ENCODE data around the gene MINDY1. TPM values are rescaled to one million over a fixed set of nuclear protein-coding genes. Genes with fewer than 3 reads are reported as not detected.

The MINDY1 gene
- total RNA-seq, 2 experiments from 2014 or later, result 8.5 to 13.8 TPM

DNA sequence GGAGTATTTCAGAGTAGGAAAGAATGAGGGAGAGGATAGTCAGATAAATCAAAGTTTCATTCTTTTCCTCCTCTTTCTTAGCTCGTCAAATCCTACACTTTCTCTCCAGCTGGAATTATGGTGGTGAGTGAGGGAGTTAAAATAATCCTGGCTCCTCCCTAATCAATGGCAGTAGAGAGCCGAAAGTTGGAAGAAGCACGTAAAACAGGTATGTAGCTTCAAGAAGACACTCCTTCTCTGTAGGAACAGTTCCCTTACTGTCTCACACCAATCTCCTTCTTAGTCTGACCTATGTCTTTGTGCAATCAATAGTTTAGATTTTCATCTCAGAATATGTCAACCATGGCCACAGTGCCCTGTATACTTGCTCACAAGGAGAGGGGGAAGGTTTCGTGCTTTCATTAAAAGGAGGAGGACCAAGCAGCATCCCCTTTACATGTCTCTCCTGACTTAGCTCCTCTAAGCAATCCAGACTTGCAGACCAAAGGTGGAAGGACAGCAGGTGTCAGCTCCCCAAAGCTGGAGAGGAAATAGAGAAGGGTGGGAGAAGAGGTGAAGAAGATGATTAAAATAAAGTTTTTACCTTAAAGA, 878 bp downstream of the MINDY1 start:
- H2AFZ ChIP-seq (ENCODE audit: low read length), result peak overlapping the region; percentile 92; the same call in 1 of the 2 replicates
- no TSS peak for BruUV-seq (replicated peaks)

GRCh38 chr1:151003180-151003579, 3.5 kb downstream of the MINDY1 start:
- Histone ChIP-seq H3K4me1 (ENCODE audit: insufficient read depth, low read length, poor library complexity, severe bottlenecking) (peaks cover 52% of the 10 kb centered on the region), H3K27ac (ENCODE audit: low read depth, low read length, poor library complexity, severe bottlenecking) (no peak overlapping the region), H3K9me3 (ENCODE audit: low read length) (no peaks in the 10 kb centered on the region), H3K4me3 (ENCODE audit: low read depth, low read length, poor library complexity, severe bottlenecking) (no peak overlapping the region), H4K20me1 (ENCODE audit: insufficient read depth, low read length) (no peaks in the 10 kb centered on the region), H3K9me2 (ENCODE audit: insufficient read depth, low read length) (no peaks in the 10 kb centered on the region), H2AFZ (ENCODE audit: low read length) (no peak overlapping the region), H3K36me3 (ENCODE audit: insufficient read depth, low read length) (no peaks in the 10 kb centered on the region), H3K79me2 (ENCODE audit: insufficient read depth, low read depth, low read length) (no peaks in the 10 kb centered on the region), H3K4me2 (ENCODE audit: low read length) (peak overlapping the region; percentile 46)
- TF ChIP-seq CTCF (conservative IDR thresholded peaks at IDR 0.05; ENCODE audit: low read length) (no peak), EZH2phosphoT487 (IDR thresholded peaks at IDR 0.05; ENCODE audit: borderline replicate concordance, low read depth, low read length) (no peak)
- DNase-seq (ENCODE audit: low spot score), result no peak
- ChIA-PET CTCF (ENCODE audit: unreplicated experiment) (interaction anchor here (1.4 kb wide), 1 partner anchor 186 kb away, joined by 3 read pairs; the partner anchor contains the start of gene VPS72), POLR2A (no interaction called here)
- no TSS peak for BruUV-seq (replicated peaks)
- intact Hi-C loops (cut with micrococcal nuclease; ENCODE audit: unreplicated experiment), result no loop called here

More for the DNA sequence above, 878 bp downstream of the MINDY1 start:
- Histone ChIP-seq H3K36me3 (ENCODE audit: insufficient read depth, low read length) (no peaks in the 10 kb centered on the region), H3K27ac (ENCODE audit: low read depth, low read length, poor library complexity, severe bottlenecking) (peak overlapping the region; percentile 46), H3K9me3 (ENCODE audit: low read length) (no peaks in the 10 kb centered on the region), H3K79me2 (ENCODE audit: insufficient read depth, low read depth, low read length) (peaks cover 17% of the 10 kb centered on the region; the same call in 1 of the 2 replicates), H3K4me2 (ENCODE audit: low read length) (peak overlapping the region; percentile 89), H3K4me1 (ENCODE audit: insufficient read depth, low read length, poor library complexity, severe bottlenecking) (peaks cover 61% of the 10 kb centered on the region), H3K9me2 (ENCODE audit: insufficient read depth, low read length) (no peaks in the 10 kb centered on the region), H3K4me3 (ENCODE audit: low read depth, low read length, poor library complexity, severe bottlenecking) (peak overlapping the region; percentile 68), H4K20me1 (ENCODE audit: insufficient read depth, low read length) (no peaks in the 10 kb centered on the region)
- no peak for TF ChIP-seq CTCF (conservative IDR thresholded peaks at IDR 0.05; ENCODE audit: low read length)
- no peak for TF ChIP-seq EZH2phosphoT487 (IDR thresholded peaks at IDR 0.05; ENCODE audit: borderline replicate concordance, low read depth, low read length)
- intact Hi-C loops (cut with micrococcal nuclease; ENCODE audit: unreplicated experiment), result loop anchor here (1.0 to 5.0 kb wide), 2 partner anchors 27 to 51 kb away; partner anchors contain the start of gene CDC42SE1
- POLR2A ChIA-PET, result interaction anchor here (0.6 to 2.3 kb wide), 12 partner anchors 10 to 523 kb away, joined by 3 to 7 read pairs (median 4); partner anchors contain the start of gene CERS2
- no peak for DNase-seq (ENCODE audit: low spot score)
- CTCF ChIA-PET (ENCODE audit: unreplicated experiment), result interaction anchor here (1.4 to 1.6 kb wide), 2 partner anchors 10 to 29 kb away, joined by 4 to 6 read pairs; no protein-coding TSS in a partner anchor

- no peaks in the 10 kb centered on the region for H3K9me2 ChIP-seq (ENCODE audit: insufficient read depth, low read length)
- H3K9me3 ChIP-seq (ENCODE audit: low read length), result no peaks in the 10 kb centered on the region
- H3K36me3 ChIP-seq (ENCODE audit: insufficient read depth, low read length), result no peaks in the 10 kb centered on the region
- no TSS peak for BruUV-seq (replicated peaks)
- DNase-seq (ENCODE audit: low spot score), result no peak
- H3K79me2 ChIP-seq (ENCODE audit: insufficient read depth, low read depth, low read length), result no peaks in the 10 kb centered on the region
- H3K4me3 ChIP-seq (ENCODE audit: low read depth, low read length, poor library complexity, severe bottlenecking), result no peak overlapping the region
- H3K4me2 ChIP-seq (ENCODE audit: low read length), result peak overlapping the region; percentile 46
- ChIA-PET POLR2A (no interaction called here), CTCF (ENCODE audit: unreplicated experiment) (interaction anchor here (1.4 kb wide), 1 partner anchor 187 kb away, joined by 3 read pairs; the partner anchor contains the start of gene VPS72)
- H2AFZ ChIP-seq (ENCODE audit: low read length), result no peak overlapping the region
- peaks cover 48% of the 10 kb centered on the region for H3K4me1 ChIP-seq (ENCODE audit: insufficient read depth, low read length, poor library complexity, severe bottlenecking)
- intact Hi-C loops (cut with micrococcal nuclease; ENCODE audit: unreplicated experiment), result no loop called here
- TF ChIP-seq CTCF (conservative IDR thresholded peaks at IDR 0.05; ENCODE audit: low read length) (no peak), EZH2phosphoT487 (IDR thresholded peaks at IDR 0.05; ENCODE audit: borderline replicate concordance, low read depth, low read length) (no peak)
- no peak overlapping the region for H3K27ac ChIP-seq (ENCODE audit: low read depth, low read length, poor library complexity, severe bottlenecking)
- H4K20me1 ChIP-seq (ENCODE audit: insufficient read depth, low read length), result no peaks in the 10 kb centered on the region
Observed at GRCh38 chr1:151002611-151003010, 4.1 kb downstream of the MINDY1 start.

Measured in OCI-LY7 (cell line).